UCSD-AML1 (cell line): Measurements from ENCODE around the gene SPATA33.
"Not testable (repeated sequence)": the region's sequence is repeated elsewhere in the genome, so short reads cannot be mapped to it uniquely, and the experiment has no call there.

Experiments used
- DNase-seq: peaks from one replicate; lab custom pipeline; 2025; ENCODE audit not compliant: unreplicated experiment; lab: John Stamatoyannopoulos, UW

Gene SPATA33

DNA sequence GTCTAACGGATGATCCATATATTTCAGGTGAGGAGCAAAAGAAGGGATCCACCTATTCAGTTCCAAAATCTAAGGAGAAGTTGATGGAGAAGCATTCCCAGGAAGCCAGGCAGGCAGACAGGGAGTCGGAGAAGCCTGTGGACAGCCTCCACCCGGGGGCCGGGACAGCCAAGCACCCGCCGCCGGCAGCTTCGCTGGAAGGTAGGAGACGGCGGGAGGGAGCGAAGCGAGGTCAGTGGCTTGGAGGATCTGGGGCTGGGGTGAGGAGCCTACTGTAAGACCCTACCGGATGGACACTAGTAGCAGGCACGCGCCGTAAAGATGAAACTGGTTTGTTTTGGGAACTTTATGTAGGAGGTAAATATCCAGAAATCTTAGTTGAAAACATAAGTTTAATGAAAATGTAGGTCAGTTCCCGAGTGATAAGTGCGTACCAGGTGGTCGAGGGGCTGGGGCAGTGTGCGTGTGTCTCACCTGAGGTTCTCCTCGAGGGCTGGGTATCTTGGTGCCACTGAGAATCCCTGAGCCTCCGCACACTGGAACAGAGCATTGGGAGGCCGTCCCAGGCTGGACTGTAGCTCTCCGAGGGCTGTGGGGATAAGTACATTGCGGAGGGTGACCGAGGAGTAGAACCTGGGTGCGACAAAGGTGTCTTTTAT lies 714 bp downstream of the SPATA33 start:
- DNase-seq, result peak; percentile 43

DNA sequence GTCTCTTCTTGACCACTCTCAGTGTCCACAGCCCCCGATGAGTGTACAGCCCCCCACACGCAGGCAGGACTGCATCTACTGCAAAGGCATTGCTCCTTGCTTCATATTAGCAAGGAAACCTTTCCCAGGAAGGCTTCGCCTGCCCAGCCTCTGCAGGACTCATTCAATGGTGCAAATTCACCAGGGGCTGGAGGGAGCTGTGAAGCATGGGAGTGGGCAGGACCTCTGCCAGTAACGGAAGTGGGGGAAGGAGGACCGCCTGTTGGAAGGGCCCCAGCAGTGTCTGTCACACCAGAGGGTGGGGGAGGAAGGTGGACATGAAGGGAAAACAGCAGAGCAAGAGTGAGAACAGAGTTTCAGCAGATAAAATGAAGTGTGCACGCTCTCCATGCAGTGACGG lies 2.5 kb downstream of the SPATA33 start:
- no peak for DNase-seq

DNA sequence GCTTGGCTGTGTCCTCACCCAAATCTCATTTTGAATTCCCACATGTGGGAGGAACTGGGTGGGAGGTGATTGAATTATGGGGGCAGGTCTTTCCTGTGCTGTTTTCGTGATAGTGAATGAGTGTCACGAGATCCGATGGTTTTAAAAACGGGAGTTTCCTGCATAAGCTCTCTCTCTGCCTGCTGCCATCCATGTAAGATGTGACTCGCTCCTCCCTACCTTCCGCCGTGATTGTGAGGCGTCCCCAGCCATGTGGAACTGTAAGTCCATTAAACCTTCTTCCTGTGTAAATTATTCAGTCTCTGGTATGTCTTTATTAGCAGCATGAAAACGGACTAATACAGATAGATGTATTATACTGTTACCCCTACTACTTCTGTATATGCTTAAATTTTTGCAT lies 3.6 kb downstream of the SPATA33 start:
- no peak for DNase-seq

DNA sequence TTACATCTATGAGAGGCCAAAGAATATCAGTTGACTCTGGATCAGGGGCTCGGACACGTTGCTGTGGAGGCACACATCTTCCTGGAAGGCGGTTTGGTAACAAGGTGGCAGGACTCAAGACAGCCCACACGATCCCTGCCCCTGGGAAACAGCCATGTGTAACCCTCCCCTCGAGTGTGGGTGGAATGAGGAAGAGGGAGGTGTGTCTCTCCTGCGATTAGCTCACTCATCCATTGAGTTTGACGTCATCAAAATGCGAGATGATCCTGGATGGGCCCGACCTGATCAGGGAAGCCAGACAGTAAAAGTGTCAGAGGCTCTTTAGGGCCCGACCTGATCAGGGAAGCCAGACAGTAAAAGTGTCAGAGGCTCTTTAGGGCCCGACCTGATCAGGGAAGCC lies 6.6 kb downstream of the SPATA33 start:
- not testable (repeated sequence) for DNase-seq

DNA sequence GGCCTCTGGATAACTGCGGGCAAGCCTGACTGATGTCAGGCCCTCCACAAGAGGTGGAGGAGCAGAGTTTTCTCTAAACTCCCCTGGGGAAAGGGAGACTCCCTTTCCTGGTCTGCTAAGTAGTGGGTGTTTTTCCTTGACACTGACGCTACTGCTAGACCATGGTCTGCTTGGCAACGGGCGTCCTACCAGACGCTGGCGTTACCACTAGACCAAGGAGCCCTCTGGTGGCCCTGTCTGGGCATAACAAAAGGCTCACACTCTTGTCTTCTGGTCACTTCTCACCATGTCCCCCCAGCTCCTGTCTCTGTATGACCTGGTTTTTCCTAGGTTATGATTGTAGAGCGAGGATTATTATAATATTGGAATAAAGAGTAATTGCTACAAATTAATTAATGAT lies 9.4 kb downstream of the SPATA33 start:
- DNase-seq, result peak; percentile 23

DNA sequence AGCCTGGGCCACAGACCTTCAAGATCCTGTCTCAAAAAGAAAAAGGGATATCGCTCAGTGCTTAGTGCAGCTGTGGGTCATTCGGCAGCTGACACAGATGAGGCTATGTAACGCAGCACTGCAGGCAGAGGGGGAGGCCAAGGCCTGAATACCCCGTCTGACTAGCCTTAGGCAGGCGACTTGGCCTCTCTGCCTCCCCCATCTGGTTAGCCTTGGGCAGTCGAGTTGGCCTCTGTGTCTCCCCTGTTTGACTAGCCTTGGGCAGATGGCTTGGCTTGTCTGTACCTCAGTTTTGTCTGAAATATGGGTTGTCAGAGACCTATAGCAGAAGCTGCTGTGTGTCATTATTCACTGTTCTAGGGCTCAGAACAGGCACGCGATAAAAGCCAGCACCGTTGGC lies 10.0 kb downstream of the SPATA33 start:
- DNase-seq, result no peak

DNA sequence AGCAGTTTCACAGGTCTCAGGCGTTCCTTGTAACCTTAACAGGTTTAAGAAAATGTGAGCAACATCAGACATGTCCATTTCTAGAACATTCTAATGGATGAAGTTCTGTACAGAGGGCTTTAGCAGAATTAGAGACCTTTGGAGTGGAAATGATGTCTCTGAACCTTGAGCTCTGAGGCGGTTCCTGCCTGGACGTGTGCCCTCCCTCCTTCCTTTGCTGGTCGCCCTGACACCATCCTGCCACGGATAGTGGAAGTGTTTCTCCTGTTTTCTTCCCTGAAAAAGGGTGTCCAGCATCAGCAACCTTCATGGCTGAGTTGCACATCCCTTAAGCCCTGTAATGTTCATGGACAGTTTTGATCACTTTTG lies 11.1 kb downstream of the SPATA33 start:
- DNase-seq, result no peak

DNA sequence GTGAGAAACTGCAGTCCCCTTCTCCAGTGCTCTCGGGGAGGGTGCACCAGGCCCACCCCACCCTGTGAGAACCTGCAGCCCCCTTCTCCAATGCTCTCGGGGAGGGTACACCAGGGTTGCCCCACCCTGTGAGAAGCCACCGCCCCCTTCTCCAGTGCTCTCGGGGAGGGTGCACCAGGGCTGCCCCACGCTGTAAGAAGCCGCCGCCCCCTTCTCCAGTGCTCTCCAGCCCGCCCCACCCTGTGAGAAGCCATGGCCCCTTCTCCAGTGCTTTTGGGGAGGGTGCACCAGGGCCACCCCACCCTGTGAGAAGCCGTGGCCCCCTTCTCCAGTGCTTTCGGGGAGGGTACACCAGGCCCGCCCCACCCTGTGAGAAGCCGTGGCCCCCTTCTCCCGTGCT lies 12.1 kb downstream of the SPATA33 start:
- no peak for DNase-seq

DNA sequence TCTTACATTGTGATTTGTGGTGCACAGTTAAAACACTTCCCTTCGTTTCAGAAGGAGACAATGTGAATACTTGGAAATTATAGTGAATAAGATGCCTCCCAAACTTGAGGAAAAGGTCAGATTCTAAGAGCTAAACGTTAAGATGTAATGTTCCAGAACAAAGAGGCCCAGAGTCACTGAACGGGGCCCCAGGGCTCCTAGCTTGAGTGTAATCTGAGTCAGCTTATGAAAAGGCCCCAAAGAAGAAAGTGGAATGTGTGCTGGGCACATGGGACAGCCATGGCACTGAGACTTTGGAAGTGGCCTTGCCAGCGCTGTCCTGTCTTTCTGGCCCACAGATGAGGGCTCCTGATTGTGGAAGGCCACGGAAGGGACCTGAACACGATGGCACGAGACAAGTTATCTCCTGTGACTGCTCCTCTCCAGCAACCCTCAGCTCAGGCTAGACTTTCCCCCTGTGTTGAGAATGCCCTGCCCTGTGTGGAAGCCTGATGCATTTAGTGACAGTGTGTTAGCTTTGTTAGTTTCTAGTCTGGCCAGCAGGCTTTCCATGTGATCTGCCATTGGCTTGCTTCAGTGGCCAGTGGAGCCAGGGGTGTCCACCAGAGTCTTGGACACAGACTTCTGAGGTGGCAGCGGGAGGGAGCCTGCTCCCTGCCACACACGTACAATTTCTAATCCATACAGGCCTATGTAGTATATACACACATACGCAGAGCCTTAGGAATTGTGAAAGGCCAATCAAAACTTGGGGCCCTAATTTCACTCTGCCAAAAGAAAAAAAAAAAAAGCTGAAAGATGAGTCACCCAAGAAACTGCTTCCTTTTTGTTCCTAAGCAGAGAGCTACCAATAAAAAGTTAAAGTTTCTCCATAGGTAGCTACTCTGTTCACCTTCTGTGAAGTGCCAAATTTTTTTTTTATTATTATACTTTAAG lies 13.1 kb downstream of the SPATA33 start:
- no peak for DNase-seq

DNA sequence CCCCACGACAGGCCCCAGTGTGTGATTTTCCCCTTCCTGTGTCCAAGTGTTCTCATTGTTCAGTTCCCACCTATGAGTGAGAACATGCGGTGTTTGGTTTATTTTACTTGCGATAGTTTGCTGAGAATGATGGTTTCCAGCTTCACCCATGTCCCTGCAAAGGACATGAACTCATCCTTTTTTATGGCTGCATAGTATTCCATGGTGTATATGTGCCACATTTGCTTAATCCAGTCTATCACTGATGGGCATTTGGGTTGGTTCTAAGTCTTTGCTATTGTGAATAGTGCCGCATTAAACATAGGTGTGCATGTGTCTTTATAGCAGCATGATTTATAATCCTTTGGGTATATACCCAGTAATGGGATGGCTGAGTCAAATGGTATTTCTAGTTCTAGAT lies 13.9 kb downstream of the SPATA33 start:
- not testable (repeated sequence) for DNase-seq

DNA sequence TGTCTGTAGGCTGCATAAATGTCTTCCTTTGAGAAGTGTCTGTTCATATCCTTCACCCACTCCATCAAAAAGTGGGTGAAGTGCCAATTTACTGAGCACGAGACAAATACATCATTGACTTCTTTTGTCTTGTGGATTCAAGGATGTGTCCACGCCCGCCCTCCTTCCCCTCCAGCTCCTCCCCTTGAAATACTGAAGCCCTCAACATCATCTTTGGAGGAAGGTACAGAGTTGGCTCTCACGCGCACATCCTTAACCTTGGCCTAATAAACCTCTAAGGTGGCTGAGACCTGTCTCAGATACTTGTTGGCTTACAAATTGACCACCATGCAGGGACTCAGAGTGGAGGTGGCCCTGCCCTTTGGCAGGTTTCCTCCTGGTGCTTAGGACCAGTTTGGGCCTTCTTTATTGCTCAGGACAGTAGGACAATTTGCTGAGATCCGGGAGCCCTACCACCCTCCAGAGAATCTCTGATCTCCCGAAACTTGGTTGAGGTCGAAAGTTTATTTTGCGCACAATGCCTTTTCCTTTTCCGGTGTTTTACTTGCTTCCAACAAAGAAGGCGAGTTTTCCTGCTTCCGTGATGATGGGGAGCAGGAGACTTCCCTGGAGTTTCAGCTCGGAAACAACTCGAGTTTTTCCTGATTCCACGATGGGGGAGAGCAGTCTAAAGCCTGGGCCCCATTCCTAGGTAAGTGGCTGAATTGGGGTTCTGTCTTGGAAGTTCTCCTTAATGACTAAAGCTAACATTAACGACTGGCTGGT lies 14.7 kb downstream of the SPATA33 start:
- no peak for DNase-seq

DNA sequence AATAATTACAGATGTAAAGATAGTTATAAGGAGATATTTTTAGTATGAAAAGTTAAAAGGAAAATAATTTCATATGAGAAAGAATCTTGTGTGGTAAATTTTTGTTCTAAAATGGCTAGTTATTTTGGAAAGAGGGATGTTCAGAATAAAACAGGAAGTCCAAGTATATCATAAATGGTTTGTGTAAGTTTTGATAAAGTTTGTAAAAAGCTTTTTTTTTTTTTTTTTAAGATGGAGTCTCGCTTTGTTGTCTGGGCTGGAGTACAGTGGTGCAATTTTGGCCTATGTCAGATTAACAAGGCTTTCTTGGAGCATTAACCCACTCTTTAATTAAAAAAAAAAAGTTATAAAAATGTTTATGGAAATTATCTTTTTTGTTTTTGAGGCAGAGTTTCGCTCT lies 20.6 kb downstream of the SPATA33 start:
- no peak for DNase-seq

DNA sequence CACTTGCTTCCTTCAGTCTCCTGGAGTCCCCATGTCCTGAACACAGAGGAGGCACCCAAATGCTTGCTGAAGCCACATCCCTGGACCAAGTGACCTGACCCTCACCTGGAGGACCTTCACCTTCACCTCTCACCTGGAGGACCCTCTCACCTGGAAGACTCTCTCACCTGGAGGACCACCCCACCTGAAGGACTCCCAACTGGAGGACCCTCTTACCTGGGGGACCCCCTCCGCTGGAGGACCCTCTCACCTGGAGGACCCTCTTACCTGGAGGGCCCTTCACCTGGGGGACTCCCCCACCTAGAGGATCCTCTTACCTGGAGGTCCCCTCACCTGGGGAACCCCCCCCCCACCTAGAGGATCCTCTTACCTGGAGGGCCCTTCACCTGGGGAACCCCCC lies 28.3 kb downstream of the SPATA33 start:
- no peak for DNase-seq

DNA sequence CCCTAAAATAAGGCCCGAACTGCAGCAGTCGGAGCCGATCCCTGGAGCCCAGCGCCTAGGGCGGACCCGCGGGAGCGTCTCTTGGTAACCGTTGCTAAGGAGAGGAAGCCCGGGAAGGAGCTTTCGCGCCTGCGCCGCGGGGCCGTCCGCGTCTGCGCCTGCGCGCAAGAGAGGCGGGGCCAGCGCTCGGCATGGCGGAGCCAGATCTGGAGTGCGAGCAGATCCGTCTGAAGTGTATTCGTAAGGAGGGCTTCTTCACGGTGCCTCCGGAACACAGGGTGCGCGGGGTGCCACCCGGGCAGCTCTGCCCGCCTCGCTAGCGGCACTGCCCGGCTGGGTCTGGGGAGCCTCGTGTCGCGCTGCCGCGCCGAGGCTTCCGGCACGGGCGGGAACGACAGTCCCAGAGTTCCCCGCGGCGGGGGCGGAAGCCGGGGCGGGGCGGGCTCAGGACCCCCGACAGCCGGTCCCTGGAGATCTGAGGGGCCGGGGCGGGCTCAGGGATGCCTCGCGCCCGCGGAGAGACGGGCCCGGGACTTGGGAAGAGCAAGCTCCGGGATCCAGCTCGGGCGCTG lies 29.0 kb downstream of the SPATA33 start, which contains the start of gene CDK10:
Gene CDK10, plus strand, starts transcription at position 170 of the 572 bp plus-strand sequence. Its CDS starts 22 bp downstream, at position 192.
- peak; percentile 92 for DNase-seq

DNA sequence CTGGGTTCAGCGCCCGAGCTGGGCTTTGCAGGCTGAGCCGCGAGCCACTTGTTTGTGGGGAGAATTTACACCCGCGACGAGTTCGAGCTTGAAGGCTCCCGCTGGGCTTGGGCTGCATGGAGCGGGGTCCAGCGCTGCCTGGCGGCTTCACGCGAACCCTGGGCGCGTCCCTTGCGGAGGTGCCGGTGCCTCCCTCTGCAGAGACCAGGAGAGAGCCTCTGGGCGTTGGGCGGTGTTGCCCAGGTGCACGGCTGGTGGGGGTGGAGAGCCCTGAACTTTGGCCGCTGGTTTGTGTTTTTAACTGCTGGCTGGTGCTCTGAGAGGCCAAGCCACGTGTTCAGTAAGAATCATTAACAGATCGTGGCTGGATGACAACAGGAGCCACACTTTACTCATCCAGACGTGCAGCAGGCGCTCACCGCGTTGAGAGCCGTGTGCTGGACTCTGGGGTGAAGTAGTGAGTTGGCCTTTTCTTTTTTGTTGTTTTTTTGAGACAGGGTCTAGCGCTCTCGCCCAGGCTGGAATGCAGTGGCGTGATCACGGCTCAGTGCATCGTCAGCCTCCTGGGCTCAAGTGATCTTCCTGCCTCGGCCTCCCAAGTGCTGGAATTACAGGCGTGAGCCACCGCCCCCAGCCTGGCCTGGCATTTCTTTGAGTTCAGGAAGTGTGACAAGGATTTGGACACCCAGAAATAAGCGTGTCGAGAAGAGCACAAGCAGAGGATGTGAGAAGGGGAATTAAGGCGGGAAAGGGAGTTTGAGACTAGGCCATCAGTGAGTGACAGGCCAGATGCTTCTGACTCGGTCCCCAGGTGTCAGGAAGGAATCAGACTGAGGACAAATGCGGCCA lies 29.7 kb downstream of the SPATA33 start:
- no peak for DNase-seq

DNA sequence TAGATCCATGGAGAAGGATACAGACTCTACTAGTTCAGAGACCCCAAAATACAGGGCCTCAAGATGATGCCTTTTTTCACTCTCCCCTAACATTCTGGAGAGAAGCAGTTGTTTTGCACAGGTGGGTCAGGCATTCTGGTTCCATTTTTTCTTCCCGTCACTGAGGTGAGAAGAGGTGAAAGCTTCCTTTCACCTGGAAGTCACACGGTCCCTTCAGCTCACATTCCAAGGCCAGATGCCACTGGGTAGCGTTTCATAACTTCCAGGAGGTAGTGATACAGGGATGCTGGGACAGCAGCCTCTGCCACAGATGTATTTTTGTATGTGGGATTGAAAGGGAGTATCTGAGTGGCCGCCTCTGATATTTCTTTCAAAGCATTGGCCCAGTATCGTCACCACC lies 30.8 kb downstream of the SPATA33 start:
- DNase-seq, result no peak

DNA sequence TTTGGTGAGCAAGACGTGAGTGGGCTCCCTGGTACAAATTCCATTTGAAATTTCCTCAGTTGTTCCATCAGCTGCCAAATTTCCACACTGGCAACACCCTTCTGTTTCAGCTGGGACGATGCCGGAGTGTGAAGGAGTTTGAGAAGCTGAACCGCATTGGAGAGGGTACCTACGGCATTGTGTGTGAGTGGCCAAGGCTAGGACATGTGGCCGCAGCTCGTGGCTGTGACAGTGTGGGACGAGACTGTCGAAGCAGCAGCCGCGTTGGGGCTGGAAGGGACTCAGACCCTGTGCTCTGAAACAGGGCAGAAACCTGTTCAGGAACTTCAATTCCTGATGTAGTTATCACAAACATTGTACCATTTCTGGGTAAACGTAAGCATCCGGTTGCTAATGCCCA lies 31.5 kb downstream of the SPATA33 start:
- DNase-seq, result no peak

DNA sequence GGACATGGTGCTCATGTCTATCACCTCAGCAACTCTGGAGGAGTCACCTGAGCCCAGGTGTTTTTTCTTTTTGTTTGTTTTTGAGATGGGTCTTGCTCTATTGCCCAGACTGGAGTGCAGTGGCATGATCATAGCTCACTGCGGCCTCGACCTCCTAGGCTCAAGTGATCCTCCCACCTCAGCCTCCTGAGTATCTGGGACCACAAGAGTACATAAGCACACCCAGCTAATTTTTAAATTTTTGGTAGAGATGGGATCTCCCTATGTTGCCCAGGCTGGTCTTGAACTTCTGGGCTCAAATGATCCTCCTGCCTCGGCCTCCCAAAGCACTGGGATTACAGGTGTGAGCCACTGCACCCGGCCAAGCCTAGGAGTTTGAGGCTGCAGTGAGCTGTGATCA lies 32.0 kb downstream of the SPATA33 start:
- not testable (repeated sequence) for DNase-seq

DNA sequence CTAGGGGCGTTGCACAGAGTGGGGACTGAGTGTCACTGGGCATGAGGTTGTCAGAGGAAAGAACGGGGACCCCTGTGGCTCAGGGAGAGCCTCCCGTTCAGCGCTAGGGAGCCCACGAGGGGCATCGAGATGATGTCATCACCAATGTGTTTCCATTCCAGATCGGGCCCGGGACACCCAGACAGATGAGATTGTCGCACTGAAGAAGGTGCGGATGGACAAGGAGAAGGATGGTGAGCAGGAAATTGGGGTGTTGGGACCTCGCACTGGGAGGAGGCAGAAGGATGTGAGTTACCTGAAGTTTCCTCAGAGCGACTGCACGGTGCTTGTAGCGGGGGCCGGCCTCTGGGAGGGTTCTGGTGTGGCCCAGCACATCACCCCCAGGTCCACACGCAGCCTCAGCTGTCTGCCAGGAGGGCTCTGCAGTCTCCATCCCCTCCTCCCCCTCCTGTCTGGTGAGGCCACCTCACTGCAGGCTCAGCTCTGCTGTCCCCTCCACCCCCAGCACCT lies 32.8 kb downstream of the SPATA33 start:
- no peak for DNase-seq
